Upper lobe of left lung (tissue), 6 donors: ENCODE measurements around the gene ZNF639. TPM values are rescaled to one million over a fixed set of nuclear protein-coding genes. Genes with fewer than 3 reads are reported as not detected.
"Not testable (repeated sequence)": the region's sequence is repeated elsewhere in the genome, so short reads cannot be mapped to it uniquely, and the experiment has no call there.

Experiments used
- ATAC-seq, 2 donors: fragments of 200-7000 bp; cut with Tn5 transposase; one replicate each; pipeline ENCODE4 v1.9.1; 2022; ENCODE audit warnings: mild to moderate bottlenecking in 2 of 2, moderate library complexity in 2 of 2; ENCODE audit not compliant: low FRiP score in 2 of 2
- DNase-seq, 2 donors: peaks; one replicate each; pipeline ENCODE4 v3.0.0-alpha.2; 2019 to 2020
- H3K27ac ChIP-seq, 4 donors: fragments of 200-600 bp; sonication (generic); one replicate each; pipeline ENCODE4 v1.5.1; 2016 to 2019
- H3K27me3 ChIP-seq, 4 donors: fragments of 200-600 bp; sonication (generic); one replicate each; pipeline ENCODE4 v1.5.1; 2017 to 2019
- H3K36me3 ChIP-seq, 4 donors: fragments of 200-600 bp; sonication (generic); one replicate each; pipeline ENCODE4 v1.5.1; 2016 to 2019
- H3K4me1 ChIP-seq, 4 donors: fragments of 200-600 bp; sonication (generic); one replicate each; pipeline ENCODE4 v1.5.1; 2018 to 2019
- H3K4me3 ChIP-seq, 4 donors: fragments of 200-600 bp; sonication (generic); one replicate each; pipeline ENCODE4 v1.5.1; 2017 to 2019; ENCODE audit warnings: mild to moderate bottlenecking in 2 of 4, moderate library complexity in 1 of 4
- H3K9me3 ChIP-seq, 4 donors: fragments of 200-600 bp; sonication (generic); one replicate each; pipeline ENCODE4 v1.5.1; 2018 to 2019
- EP300 ChIP-seq, 4 donors: sonication (generic); formaldehyde crosslinking; IDR thresholded peaks; one replicate each; pipeline ENCODE4 v1.5.1; 2017; ENCODE audit warnings: antibody characterized with exemption in 4 of 4, control low read depth in 2 of 4
- POLR2A ChIP-seq, 4 donors: fragments of 450-650 bp; IDR thresholded peaks; one replicate each; pipeline ENCODE4 v1.5.1; 2016 to 2017; ENCODE audit warnings: antibody characterized with exemption in 4 of 4, mild to moderate bottlenecking in 2 of 4
- POLR2AphosphoS5 ChIP-seq, 2 donors: sonication (generic); formaldehyde crosslinking; IDR thresholded peaks; one replicate each; pipeline ENCODE4 v1.5.1; 2017; ENCODE audit warnings: antibody characterized with exemption in 2 of 2
- WGBS, 2 donors: methylation state at CpG; one replicate each; pipeline ENCODE4 v1.1.5; 2017 to 2018; 5-methylcytosine and 5-hydroxymethylcytosine counted together
- total RNA-seq, 6 donors: library from RNA; depleted of rRNA in 4 of 6; stranded (reverse); fragments of >200 nt in 4 of 6; gene quantifications; one replicate each; pipeline versions ENCODE4 v1.1.0 to v1.2.1, GENCODE V29; 2016 to 2021
- TF ChIP-seq, protein P1 (sequence below), 6 experiments: fragments of 450-650 bp in 4 of 6; fragments of 200-600 bp in 2 of 6; sonication (generic) in 2 of 6; IDR thresholded peaks; one replicate each; pipeline ENCODE4 v1.5.1; 2016 to 2019; ENCODE audit warnings: antibody characterized with exemption in 6 of 6
- donor health status: DM: no; HTN: no; CAD: no; lungs with moderate emphysema.
- donor health status: DM: no; HTN: yes; CAD: no; lungs with severe emphysema.

ZNF639 gene
- total RNA-seq, 6 donors from 2014 or later = 12.0 to 57.3 (median 23.7) TPM

DNA sequence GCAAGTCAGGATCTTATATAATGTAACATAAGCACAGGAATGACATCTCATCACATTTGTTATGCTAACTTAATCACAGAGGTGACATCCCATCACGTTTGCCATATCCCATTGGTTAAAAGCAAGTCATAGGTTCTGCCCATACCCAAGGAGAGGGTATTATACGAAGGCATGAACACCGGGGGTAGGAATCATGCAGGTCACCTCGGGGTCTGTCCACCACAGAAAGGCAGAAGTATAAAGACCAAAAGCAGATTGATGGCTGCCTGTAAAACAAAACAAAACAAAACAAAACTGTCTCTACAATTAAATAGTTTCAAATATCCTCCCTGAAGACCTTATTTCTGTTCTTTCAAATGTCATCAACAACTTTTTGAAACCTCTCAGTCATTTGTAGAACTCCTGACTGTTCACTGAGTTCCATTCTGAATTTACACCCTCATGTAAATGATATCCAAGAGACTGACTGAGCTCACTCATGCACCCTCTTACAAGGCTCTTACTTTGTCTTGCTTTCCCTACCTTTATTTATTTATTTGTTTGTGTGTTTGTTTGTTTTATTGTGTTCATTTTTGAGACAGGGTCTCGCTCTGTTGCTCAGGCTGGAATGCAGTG lies 22.7 kb upstream of the ZNF639 start:
- Histone ChIP-seq H3K4me1 (no peaks in the 10 kb centered on the region), H3K27ac (no peak overlapping the region), H3K9me3 (no peaks in the 10 kb centered on the region), H3K27me3 (no peaks in the 10 kb centered on the region), H3K36me3 (no peaks in the 10 kb centered on the region), H3K4me3 (no peak overlapping the region)
- no peak for TF ChIP-seq EP300 (IDR thresholded peaks at IDR 0.05)
- no peak for TF ChIP-seq POLR2AphosphoS5 (IDR thresholded peaks at IDR 0.05)
- TF ChIP-seq, protein P1, sequence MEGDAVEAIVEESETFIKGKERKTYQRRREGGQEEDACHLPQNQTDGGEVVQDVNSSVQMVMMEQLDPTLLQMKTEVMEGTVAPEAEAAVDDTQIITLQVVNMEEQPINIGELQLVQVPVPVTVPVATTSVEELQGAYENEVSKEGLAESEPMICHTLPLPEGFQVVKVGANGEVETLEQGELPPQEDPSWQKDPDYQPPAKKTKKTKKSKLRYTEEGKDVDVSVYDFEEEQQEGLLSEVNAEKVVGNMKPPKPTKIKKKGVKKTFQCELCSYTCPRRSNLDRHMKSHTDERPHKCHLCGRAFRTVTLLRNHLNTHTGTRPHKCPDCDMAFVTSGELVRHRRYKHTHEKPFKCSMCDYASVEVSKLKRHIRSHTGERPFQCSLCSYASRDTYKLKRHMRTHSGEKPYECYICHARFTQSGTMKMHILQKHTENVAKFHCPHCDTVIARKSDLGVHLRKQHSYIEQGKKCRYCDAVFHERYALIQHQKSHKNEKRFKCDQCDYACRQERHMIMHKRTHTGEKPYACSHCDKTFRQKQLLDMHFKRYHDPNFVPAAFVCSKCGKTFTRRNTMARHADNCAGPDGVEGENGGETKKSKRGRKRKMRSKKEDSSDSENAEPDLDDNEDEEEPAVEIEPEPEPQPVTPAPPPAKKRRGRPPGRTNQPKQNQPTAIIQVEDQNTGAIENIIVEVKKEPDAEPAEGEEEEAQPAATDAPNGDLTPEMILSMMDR (IDR thresholded peaks at IDR 0.05) = no peak
- TF ChIP-seq POLR2A (IDR thresholded peaks at IDR 0.05) = no peak
- DNase-seq (no peak), ATAC-seq (no peak)
- 83 to 88% methylated on average over 5 of the region's 5 CpGs for WGBS, 2 donors

DNA sequence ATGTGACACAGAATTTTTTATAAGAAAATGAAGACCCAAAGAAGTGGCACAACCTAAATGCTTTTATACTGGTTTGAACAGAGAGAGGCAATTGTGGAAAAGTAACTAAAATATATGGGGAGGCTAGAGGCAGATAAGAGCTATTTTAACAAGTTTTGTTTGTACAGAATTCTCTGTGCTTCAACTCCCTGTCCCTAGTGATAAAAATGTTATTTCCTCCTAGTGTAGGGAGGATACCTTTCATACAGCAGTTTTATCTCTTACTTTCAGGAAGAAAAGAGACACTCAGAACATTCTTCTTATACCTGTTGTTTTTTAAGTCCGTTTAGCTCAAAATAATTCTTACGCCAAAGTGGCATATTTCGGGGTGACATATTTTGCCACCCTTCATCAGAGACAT lies 21.2 kb upstream of the ZNF639 start:
- DNase-seq (no peak), ATAC-seq (no peak)
- Histone ChIP-seq H3K4me3 (no peak overlapping the region), H3K4me1 (no peaks in the 10 kb centered on the region), H3K27ac (no peak overlapping the region), H3K36me3 (no peaks in the 10 kb centered on the region), H3K27me3 (no peaks in the 10 kb centered on the region), H3K9me3 (no peaks in the 10 kb centered on the region)
- no peak for TF ChIP-seq EP300 (IDR thresholded peaks at IDR 0.05)
- 62 to 65% methylated on average over 3 of the region's 3 CpGs for WGBS, 2 donors

DNA sequence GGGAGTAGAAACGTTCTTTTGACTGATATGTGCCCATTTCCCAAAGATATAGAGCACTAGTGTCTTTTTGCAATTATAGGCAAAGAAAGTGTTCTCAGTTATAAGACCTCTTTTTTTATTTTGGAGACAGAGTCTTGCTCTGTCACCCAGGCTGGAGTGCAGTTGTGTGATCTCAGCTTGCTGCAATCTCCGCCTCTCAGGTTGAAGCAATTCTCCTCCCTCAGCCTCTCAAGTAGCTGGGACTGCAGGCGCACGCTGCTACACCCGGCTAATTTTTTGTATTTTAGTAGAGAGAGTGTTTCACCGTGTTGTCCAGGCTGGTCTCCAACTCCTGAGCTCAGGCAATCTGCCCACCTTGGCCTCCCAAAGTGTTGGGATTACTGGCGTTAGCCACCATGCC lies 20.7 kb upstream of the ZNF639 start:
- no peak overlapping the region for H3K4me3 ChIP-seq
- DNase-seq (no peak), ATAC-seq (no peak)
- H3K4me1 ChIP-seq = no peaks in the 10 kb centered on the region
- no peaks in the 10 kb centered on the region for H3K27me3 ChIP-seq
- TF ChIP-seq POLR2A (IDR thresholded peaks at IDR 0.05) (no peak), POLR2AphosphoS5 (IDR thresholded peaks at IDR 0.05) (no peak), EP300 (IDR thresholded peaks at IDR 0.05) (no peak)
- TF ChIP-seq, protein P1 (IDR thresholded peaks at IDR 0.05) = no peak
- H3K36me3 ChIP-seq = no peaks in the 10 kb centered on the region
- H3K9me3 ChIP-seq = no peaks in the 10 kb centered on the region
- 69 to 79% methylated on average over 7 of the region's 7 CpGs for WGBS, 2 donors
- no peak overlapping the region for H3K27ac ChIP-seq

DNA sequence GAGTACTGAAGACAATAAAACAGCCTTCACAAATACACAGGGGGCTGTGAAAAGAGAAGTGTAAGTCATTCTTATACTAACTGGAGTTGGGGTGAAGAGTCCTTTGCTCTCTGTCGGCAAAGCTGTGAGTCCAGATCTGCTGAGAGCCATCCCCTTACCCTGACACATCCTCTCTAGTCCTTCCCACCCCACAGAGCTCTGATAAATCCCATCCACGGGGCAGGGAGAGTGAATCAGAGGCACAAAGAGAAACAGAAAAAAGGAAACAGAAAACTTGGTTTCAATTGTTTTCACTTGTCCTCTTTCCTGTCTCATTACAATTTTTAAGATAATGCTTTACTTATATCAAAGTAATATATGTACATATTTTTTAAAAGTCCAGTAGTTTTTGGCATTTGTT lies 18.2 kb upstream of the ZNF639 start:
- TF ChIP-seq, protein P1 (IDR thresholded peaks at IDR 0.05) = no peak
- no peak for TF ChIP-seq POLR2AphosphoS5 (IDR thresholded peaks at IDR 0.05)
- TF ChIP-seq POLR2A (IDR thresholded peaks at IDR 0.05) = no peak
- no peak for TF ChIP-seq EP300 (IDR thresholded peaks at IDR 0.05)
- no peak for ATAC-seq

DNA sequence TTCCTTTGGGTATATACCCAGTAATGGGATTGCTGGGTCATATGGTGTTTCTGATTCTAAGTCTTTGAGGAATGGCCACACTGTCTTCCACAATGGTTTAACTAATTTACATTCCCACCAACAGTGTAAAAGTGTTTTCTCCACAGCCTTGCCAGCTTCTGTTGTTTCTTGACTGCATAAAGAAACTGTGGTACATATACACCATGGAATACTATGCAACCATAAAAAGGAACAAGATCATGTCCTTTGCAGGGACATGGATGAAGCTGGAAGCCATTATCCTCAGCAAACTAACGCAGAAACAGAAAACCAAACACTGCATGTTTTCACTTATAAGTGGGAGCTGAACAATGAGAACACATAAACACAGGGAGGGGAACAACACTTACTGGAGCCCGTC lies 15.5 kb upstream of the ZNF639 start:
- WGBS, 2 donors = 67 to 70% methylated on average over 2 of the region's 2 CpGs
- not testable (repeated sequence) for DNase-seq, H3K27ac ChIP-seq, H3K9me3 ChIP-seq, H3K4me1 ChIP-seq, H3K36me3 ChIP-seq, H3K4me3 ChIP-seq, H3K27me3 ChIP-seq, ATAC-seq

More for the DNA sequence above, 18.2 kb upstream of the ZNF639 start:
- no peak for DNase-seq
- Histone ChIP-seq H3K4me3 (no peak overlapping the region), H3K9me3 (no peaks in the 10 kb centered on the region), H3K27ac (no peak overlapping the region), H3K4me1 (no peaks in the 10 kb centered on the region), H3K36me3 (no peaks in the 10 kb centered on the region), H3K27me3 (no peaks in the 10 kb centered on the region)
- 20 to 31% methylated on average over 2 of the region's 2 CpGs for WGBS, 2 donors

DNA sequence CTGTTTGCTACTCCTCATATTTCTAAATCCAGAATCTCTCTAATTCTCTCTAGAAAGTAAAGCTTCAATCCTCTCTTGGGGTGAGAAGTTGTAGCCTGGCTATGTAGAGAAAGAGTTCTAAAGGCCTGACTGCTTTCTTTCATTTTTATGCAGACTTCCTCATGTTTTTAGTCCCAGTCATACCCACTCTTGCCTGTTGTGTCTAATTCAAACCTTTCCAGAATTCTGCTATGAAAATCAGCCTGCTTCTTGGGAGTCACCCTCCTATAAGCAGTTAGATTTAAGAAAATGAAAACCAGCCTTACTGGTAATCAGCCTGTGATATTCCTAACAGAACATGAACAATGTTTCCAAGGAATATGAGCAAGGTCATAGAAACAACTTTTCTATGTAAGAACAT lies 14.8 kb upstream of the ZNF639 start:
- H3K9me3 ChIP-seq = no peaks in the 10 kb centered on the region
- DNase-seq = no peak
- ATAC-seq = no peak
- TF ChIP-seq, protein P1 (IDR thresholded peaks at IDR 0.05) = no peak
- no peak for TF ChIP-seq POLR2A (IDR thresholded peaks at IDR 0.05)
- no peak for TF ChIP-seq POLR2AphosphoS5 (IDR thresholded peaks at IDR 0.05)
- no peak for TF ChIP-seq EP300 (IDR thresholded peaks at IDR 0.05)
- H3K4me1 ChIP-seq = no peaks in the 10 kb centered on the region
- no peak overlapping the region for H3K27ac ChIP-seq
- no peaks in the 10 kb centered on the region for H3K36me3 ChIP-seq
- no peaks in the 10 kb centered on the region for H3K27me3 ChIP-seq
- no peak overlapping the region for H3K4me3 ChIP-seq
